Panc1 (cell line): ENCODE results near the gene RFT1. TPM values are rescaled to one million over a fixed set of nuclear protein-coding genes. Genes with fewer than 3 reads are reported as not detected.
A peak's percentile ranks its signal among the peaks of the same experiment; 100 is the strongest.

Experiments
- ATAC-seq: fragments of 200-7000 bp; cut with Tn5 transposase; 2 replicates; pipeline ENCODE4 v1.9.1; 2020; ENCODE audit warnings: mild to moderate bottlenecking, moderate library complexity
- BruUV-seq: library from RNA; stranded (reverse); fragments of 400-500 nt; replicated peaks from 2 replicates; lab custom pipeline; 2021; lab: Mats Ljungman, UMichigan
- CTCF ChIA-PET: fragments of 300-600 bp; sonication (Branson Sonifier 250); formaldehyde crosslinking; loops from one replicate; lab custom pipeline; 2022; ENCODE audit warnings: antibody characterized with exemption; lab: Charles Lee
- POLR2A ChIA-PET: fragments of 300-600 bp; sonication (Branson Sonifier 250); formaldehyde crosslinking; loops from one replicate; lab custom pipeline; 2022; ENCODE audit warnings: antibody characterized with exemption; lab: Charles Lee
- DNase-seq: peaks from one replicate; pipeline ENCODE4 v3.0.0-alpha.2; 2010; ENCODE audit warnings: low read depth, low spot score
- H3K27ac ChIP-seq: 2 replicates; pipeline ENCODE4 v1.5.1; 2011; ENCODE audit warnings: mild to moderate bottlenecking, low read length, inconsistent platforms
- H3K27me3 ChIP-seq: fragments of 200-500 bp; sonication (Bioruptor generic); 2 replicates; pipeline ENCODE4 v1.6.0; 2014; ENCODE audit warnings: low read length, inconsistent platforms; ENCODE audit not compliant: control insufficient read depth, insufficient read depth
- H3K36me3 ChIP-seq: fragments of 200-500 bp; sonication (Bioruptor generic); 2 replicates; pipeline ENCODE4 v1.5.1; 2014; ENCODE audit warnings: inconsistent platforms, mild to moderate bottlenecking, low read length, moderate library complexity; ENCODE audit not compliant: control insufficient read depth, insufficient read depth
- H3K4me1 ChIP-seq: 2 replicates; pipeline ENCODE4 v1.5.1; 2011; ENCODE audit warnings: inconsistent platforms, mild to moderate bottlenecking, low read length, moderate library complexity; ENCODE audit not compliant: control insufficient read depth, insufficient read depth
- H3K4me3 ChIP-seq, 2 experiments: 2 replicates each; pipeline ENCODE4 v1.5.1; 2011 to 2012; ENCODE audit warnings: low read depth in 2 of 2, low read length in 2 of 2, mild to moderate bottlenecking in 2 of 2, inconsistent platforms in 1 of 2, moderate library complexity in 1 of 2
- H3K9me3 ChIP-seq: fragments of 200-500 bp; sonication (Bioruptor generic); 2 replicates; pipeline ENCODE4 v1.5.1; 2014; ENCODE audit warnings: low read depth, mild to moderate bottlenecking, inconsistent platforms, low read length, moderate library complexity; ENCODE audit not compliant: control insufficient read depth, insufficient read depth
- POLR2AphosphoS5 ChIP-seq: IDR thresholded peaks from 2 replicates; pipeline ENCODE4 v1.6.1; 2012; ENCODE audit warnings: mild to moderate bottlenecking, low read depth, low read length, moderate library complexity
- SIN3A ChIP-seq: IDR thresholded peaks from 2 replicates; pipeline ENCODE4 v1.6.1; 2012; ENCODE audit warnings: low read depth, mild to moderate bottlenecking, low read length, moderate library complexity, borderline replicate concordance; ENCODE audit not compliant: insufficient read depth
- TCF7L2 ChIP-seq: IDR thresholded peaks from 2 replicates; pipeline ENCODE4 v1.6.1; 2011; ENCODE audit warnings: mild to moderate bottlenecking, low read depth, low read length, inconsistent platforms
- in situ Hi-C: cut with HindIII; loops from 2 replicates; pipeline ENCODE4 v1.10.0; 2016; ENCODE audit warnings: low sequenced_read_pairs, low pct_unique_long_range_greater_than_20kb
- intact Hi-C: fragments of 100-400 bp; cut with micrococcal nuclease; formaldehyde crosslinking; loops from one replicate; pipeline ENCODE4 v1.10.0; 2022; ENCODE audit not compliant: unreplicated experiment
- total RNA-seq: library from RNA; stranded (reverse); gene quantifications from one replicate; pipeline ENCODE4 v1.2.1, GENCODE V29; 2021; ENCODE audit not compliant: unreplicated experiment
- TF ChIP-seq, protein P1 (sequence below), 2 experiments: IDR thresholded peaks; 2 replicates each; pipeline ENCODE4 v1.6.1; 2011 to 2012; ENCODE audit warnings: low read depth in 2 of 2, control low read depth in 1 of 2, low read length in 1 of 2, mild to moderate bottlenecking in 1 of 2, moderate library complexity in 1 of 2; ENCODE audit not compliant: insufficient read depth in 1 of 2
- TF ChIP-seq, protein P2 (sequence below): fragments of 450-650 bp; IDR thresholded peaks from 2 replicates; pipeline ENCODE4 v1.5.1; 2017; ENCODE audit warnings: mild to moderate bottlenecking

RFT1 gene
- total RNA-seq, 1 experiment from 2014 or later = 21.0 TPM

DNA sequence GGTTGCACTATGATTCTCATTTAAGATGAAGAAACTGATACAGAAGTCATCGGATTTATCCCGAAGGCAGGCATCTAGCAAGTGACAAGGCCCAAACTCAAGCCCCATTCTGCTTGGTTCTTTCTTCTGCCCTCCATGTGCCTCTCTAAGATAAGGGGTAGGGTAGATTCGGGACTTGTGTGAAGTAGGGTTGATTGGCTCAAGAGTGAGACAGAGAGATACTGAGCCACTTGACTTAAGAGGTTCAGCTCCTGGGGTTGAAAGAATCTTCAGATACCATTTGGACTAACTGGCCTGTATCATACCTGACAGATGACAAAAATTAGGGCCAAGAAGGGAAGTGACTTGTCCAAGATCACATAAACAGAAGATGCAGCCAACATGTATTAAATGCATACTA is 891 bp downstream of the RFT1 start:
- Histone ChIP-seq H3K4me3 (peak overlapping the region; percentile 93 to 94), H3K36me3 (no peaks in the 10 kb centered on the region; the same call in 1 of the 2 replicates), H3K9me3 (no peaks in the 10 kb centered on the region), H3K27me3 (no peaks in the 10 kb centered on the region), H3K27ac (peak overlapping the region; percentile 94), H3K4me1 (peaks cover 8% of the 10 kb centered on the region)
- ATAC-seq = no peak
- CTCF ChIA-PET = no interaction called here
- DNase-seq = no peak
- TF ChIP-seq TCF7L2 = no peak
- TF ChIP-seq, protein P1, sequence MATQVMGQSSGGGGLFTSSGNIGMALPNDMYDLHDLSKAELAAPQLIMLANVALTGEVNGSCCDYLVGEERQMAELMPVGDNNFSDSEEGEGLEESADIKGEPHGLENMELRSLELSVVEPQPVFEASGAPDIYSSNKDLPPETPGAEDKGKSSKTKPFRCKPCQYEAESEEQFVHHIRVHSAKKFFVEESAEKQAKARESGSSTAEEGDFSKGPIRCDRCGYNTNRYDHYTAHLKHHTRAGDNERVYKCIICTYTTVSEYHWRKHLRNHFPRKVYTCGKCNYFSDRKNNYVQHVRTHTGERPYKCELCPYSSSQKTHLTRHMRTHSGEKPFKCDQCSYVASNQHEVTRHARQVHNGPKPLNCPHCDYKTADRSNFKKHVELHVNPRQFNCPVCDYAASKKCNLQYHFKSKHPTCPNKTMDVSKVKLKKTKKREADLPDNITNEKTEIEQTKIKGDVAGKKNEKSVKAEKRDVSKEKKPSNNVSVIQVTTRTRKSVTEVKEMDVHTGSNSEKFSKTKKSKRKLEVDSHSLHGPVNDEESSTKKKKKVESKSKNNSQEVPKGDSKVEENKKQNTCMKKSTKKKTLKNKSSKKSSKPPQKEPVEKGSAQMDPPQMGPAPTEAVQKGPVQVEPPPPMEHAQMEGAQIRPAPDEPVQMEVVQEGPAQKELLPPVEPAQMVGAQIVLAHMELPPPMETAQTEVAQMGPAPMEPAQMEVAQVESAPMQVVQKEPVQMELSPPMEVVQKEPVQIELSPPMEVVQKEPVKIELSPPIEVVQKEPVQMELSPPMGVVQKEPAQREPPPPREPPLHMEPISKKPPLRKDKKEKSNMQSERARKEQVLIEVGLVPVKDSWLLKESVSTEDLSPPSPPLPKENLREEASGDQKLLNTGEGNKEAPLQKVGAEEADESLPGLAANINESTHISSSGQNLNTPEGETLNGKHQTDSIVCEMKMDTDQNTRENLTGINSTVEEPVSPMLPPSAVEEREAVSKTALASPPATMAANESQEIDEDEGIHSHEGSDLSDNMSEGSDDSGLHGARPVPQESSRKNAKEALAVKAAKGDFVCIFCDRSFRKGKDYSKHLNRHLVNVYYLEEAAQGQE (IDR thresholded peaks at IDR 0.05; ENCODE audit: insufficient read depth in 1 of 2, low read depth in 2 of 2, low read length in 1 of 2) = no peak
- TF ChIP-seq, protein P2, sequence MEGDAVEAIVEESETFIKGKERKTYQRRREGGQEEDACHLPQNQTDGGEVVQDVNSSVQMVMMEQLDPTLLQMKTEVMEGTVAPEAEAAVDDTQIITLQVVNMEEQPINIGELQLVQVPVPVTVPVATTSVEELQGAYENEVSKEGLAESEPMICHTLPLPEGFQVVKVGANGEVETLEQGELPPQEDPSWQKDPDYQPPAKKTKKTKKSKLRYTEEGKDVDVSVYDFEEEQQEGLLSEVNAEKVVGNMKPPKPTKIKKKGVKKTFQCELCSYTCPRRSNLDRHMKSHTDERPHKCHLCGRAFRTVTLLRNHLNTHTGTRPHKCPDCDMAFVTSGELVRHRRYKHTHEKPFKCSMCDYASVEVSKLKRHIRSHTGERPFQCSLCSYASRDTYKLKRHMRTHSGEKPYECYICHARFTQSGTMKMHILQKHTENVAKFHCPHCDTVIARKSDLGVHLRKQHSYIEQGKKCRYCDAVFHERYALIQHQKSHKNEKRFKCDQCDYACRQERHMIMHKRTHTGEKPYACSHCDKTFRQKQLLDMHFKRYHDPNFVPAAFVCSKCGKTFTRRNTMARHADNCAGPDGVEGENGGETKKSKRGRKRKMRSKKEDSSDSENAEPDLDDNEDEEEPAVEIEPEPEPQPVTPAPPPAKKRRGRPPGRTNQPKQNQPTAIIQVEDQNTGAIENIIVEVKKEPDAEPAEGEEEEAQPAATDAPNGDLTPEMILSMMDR = no peak
- no peak for TF ChIP-seq POLR2AphosphoS5
- TF ChIP-seq SIN3A = no peak
- POLR2A ChIA-PET = no interaction called here
- no TSS peak for BruUV-seq
- in situ Hi-C loops = no loop called here
- intact Hi-C loops = no loop called here

DNA sequence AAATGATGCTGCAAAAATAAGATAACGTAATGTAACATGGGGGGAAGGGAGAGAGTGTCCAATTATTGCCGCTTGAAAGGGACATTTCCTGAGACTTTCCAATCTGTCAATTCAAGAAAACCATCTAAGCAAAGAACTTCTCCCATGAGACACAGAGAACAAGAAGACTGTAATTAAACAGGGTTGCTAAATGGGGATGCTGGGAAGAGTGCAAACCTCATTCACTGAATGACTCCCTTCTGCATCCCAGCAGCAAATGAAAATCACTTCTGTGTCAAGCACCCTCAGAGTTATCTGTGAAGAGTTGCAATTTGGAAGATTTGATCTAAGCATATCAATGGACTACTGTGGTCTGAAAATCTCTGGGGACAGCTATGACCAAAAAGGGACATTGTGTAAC is 3.6 kb downstream of the RFT1 start:
- ChIA-PET POLR2A (no interaction called here), CTCF (no interaction called here)
- Histone ChIP-seq H3K27me3 (no peaks in the 10 kb centered on the region), H3K4me3 (no peak overlapping the region), H3K4me1 (peaks cover 8% of the 10 kb centered on the region), H3K9me3 (no peaks in the 10 kb centered on the region), H3K36me3 (no peaks in the 10 kb centered on the region; the same call in none of the 2 replicates), H3K27ac (no peak overlapping the region)
- intact Hi-C loops (no loop called here), in situ Hi-C loops (no loop called here)
- ATAC-seq (no peak), DNase-seq (no peak)
- BruUV-seq = no TSS peak
- TF ChIP-seq POLR2AphosphoS5 (no peak), TCF7L2 (no peak), SIN3A (no peak)
- TF ChIP-seq, protein P2 = no peak
- TF ChIP-seq, protein P1 (IDR thresholded peaks at IDR 0.05; ENCODE audit: insufficient read depth in 1 of 2, low read depth in 2 of 2, low read length in 1 of 2) = no peak
